ENCODE measurements around the gene DPP4.
A peak's percentile ranks its signal among the peaks of the same experiment; 100 is the strongest.

Gene DPP4

DNA sequence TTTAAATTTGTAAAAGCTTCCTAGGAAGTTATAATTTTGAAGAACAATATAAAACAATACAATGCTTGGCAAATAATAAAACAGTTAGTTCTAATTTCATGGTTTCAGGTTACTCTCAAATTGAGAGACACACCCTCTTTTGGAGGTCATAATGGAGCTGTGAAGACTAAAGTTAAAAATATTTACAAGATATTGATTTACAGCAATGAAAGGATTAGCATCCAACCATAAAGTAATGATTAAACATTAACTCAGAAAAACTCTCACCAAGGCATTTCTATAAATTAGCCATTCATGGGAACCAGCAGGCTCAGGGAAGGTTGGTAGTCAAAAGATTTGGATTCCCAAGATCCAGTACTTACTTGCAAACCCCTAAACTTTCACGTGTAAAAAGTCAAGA, 6.4 kb downstream of the DPP4 start:
- H3K4ac ChIP-seq (ENCODE audit: low read depth in 1 of 2, low read length in 2 of 2): no peak overlapping the region
- H3K4me3 ChIP-seq (ENCODE audit: insufficient read depth in 1 of 2, low read depth in 1 of 2, low read length in 2 of 2): peak overlapping the region in 1 of 2 experiments; percentile 91
- no peak overlapping the region for H3K23ac ChIP-seq (ENCODE audit: low read length in 2 of 2)
- H2BK120ac ChIP-seq (ENCODE audit: low read depth, low read length): no peak overlapping the region
- no peaks in the 10 kb centered on the region for H3K27me3 ChIP-seq (ENCODE audit: control insufficient read depth in 1 of 2, insufficient read depth in 1 of 2, low read length in 2 of 2)
- H2AK5ac ChIP-seq (ENCODE audit: low read length, severe bottlenecking): no peak overlapping the region
- no peak for DNase-seq
- no peak overlapping the region for H2BK5ac ChIP-seq (ENCODE audit: low read depth, low read length, poor library complexity, severe bottlenecking)
- H3K4me2 ChIP-seq (ENCODE audit: low read length, poor library complexity, severe bottlenecking): no peak overlapping the region
- H3K14ac ChIP-seq (ENCODE audit: low read length in 2 of 2): no peak overlapping the region
- H4K8ac ChIP-seq (ENCODE audit: low read length): no peak overlapping the region
- no CpG with 5 or more reads among the region's 1 CpG for WGBS
- H3K9me3 ChIP-seq (ENCODE audit: control insufficient read depth, low read length): no peaks in the 10 kb centered on the region
- no peak overlapping the region for H3K18ac ChIP-seq (ENCODE audit: low read depth in 1 of 2, low read length in 2 of 2)
- peaks cover 5% of the 10 kb centered on the region for H3K4me1 ChIP-seq (ENCODE audit: control insufficient read depth, insufficient read depth, low read depth, low read length)
- no peak overlapping the region for H2BK12ac ChIP-seq (ENCODE audit: low read length in 2 of 2)
- H2BK15ac ChIP-seq (ENCODE audit: low read depth, poor library complexity, severe bottlenecking): no peak overlapping the region
- H3K9ac ChIP-seq (ENCODE audit: low read length): peak overlapping the region; percentile 9
- no peak overlapping the region for H3K27ac ChIP-seq (ENCODE audit: low read length, poor library complexity, severe bottlenecking)
- peaks cover 3% of the 10 kb centered on the region for H3K79me1 ChIP-seq (replicated peaks; ENCODE audit: low read length, poor library complexity, severe bottlenecking)
- peaks cover 0 to 95% of the 10 kb centered on the region in 2 experiments for H3K36me3 ChIP-seq (ENCODE audit: control insufficient read depth in 1 of 2, insufficient read depth in 2 of 2, low read depth in 1 of 2, low read length in 2 of 2)
- no peak overlapping the region for H4K91ac ChIP-seq (ENCODE audit: low read length)
- H2AFZ ChIP-seq (ENCODE audit: low read depth, low read length): no peak overlapping the region

DNA sequence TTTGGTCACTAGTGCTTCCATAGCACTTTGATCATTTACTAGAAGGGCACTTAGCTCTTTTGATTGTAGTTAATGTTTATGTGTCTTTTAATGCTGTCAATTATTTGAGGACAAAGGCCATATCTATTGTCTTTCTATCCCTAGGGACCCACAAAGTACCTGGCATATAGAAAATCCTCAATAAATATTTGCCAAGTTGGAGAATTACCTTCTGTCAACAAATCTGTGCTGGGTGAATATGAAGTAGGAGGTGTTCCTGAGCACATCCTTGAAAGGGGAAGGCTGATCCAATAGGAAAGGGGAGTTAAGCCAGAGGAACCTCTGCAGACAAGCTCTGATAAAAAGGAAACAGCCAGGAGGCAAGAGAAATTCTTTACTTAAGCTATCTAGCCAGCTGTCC, 8.2 kb downstream of the DPP4 start:
- Histone ChIP-seq H2AFZ (ENCODE audit: low read depth, low read length) (no peak overlapping the region), H3K18ac (ENCODE audit: low read depth in 1 of 2, low read length in 2 of 2) (no peak overlapping the region), H2BK5ac (ENCODE audit: low read depth, low read length, poor library complexity, severe bottlenecking) (no peak overlapping the region), H3K9me3 (ENCODE audit: control insufficient read depth, low read length) (no peaks in the 10 kb centered on the region), H2AK5ac (ENCODE audit: low read length, severe bottlenecking) (peak overlapping the region; percentile 41), H3K27ac (ENCODE audit: low read length, poor library complexity, severe bottlenecking) (no peak overlapping the region), H3K9ac (ENCODE audit: low read length) (no peak overlapping the region), H2BK15ac (ENCODE audit: low read depth, poor library complexity, severe bottlenecking) (no peak overlapping the region), H4K8ac (ENCODE audit: low read length) (no peak overlapping the region), H3K4me2 (ENCODE audit: low read length, poor library complexity, severe bottlenecking) (no peak overlapping the region), H3K4ac (ENCODE audit: low read depth in 1 of 2, low read length in 2 of 2) (no peak overlapping the region), H2BK12ac (ENCODE audit: low read length in 2 of 2) (no peak overlapping the region), H3K79me1 (replicated peaks; ENCODE audit: low read length, poor library complexity, severe bottlenecking) (peaks cover 3% of the 10 kb centered on the region), H4K91ac (ENCODE audit: low read length) (no peak overlapping the region), H3K14ac (ENCODE audit: low read length in 2 of 2) (no peak overlapping the region), H3K23ac (ENCODE audit: low read length in 2 of 2) (no peak overlapping the region), H2BK120ac (ENCODE audit: low read depth, low read length) (no peak overlapping the region), H3K27me3 (ENCODE audit: control insufficient read depth in 1 of 2, insufficient read depth in 1 of 2, low read length in 2 of 2) (no peaks in the 10 kb centered on the region), H3K4me1 (ENCODE audit: control insufficient read depth, insufficient read depth, low read depth, low read length) (peaks cover 3% of the 10 kb centered on the region), H3K4me3 (ENCODE audit: insufficient read depth in 1 of 2, low read depth in 1 of 2, low read length in 2 of 2) (no peak overlapping the region), H3K36me3 (ENCODE audit: control insufficient read depth in 1 of 2, insufficient read depth in 2 of 2, low read depth in 1 of 2, low read length in 2 of 2) (peaks cover 0 to 97% of the 10 kb centered on the region in 2 experiments)
- no peak for DNase-seq

DNA sequence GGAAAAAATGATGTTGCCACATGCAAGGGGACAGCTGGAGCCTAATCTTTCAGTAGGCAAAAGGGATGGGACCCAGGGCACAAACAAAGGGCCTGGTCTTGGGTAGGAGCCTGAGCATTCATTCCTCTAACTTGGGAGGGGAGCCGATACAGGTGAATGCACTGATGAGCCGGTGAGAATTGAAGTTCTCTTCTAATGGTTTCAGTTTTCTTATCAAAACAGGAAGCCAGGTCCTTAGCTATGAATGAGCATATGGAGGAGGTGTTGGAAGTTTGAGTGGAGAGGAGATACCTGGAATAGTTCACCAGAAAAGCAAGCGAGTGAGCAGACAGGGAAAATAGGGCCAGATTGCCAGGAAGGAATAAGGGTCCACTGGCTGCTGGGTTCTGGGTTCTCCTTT, 10.1 kb downstream of the DPP4 start:
- Histone ChIP-seq H2BK120ac (ENCODE audit: low read depth, low read length) (no peak overlapping the region), H3K18ac (ENCODE audit: low read depth in 1 of 2, low read length in 2 of 2) (no peak overlapping the region), H3K79me1 (replicated peaks; ENCODE audit: low read length, poor library complexity, severe bottlenecking) (peaks cover 3% of the 10 kb centered on the region), H3K4ac (ENCODE audit: low read depth in 1 of 2, low read length in 2 of 2) (no peak overlapping the region), H2BK15ac (ENCODE audit: low read depth, poor library complexity, severe bottlenecking) (no peak overlapping the region), H4K8ac (ENCODE audit: low read length) (no peak overlapping the region), H3K4me2 (ENCODE audit: low read length, poor library complexity, severe bottlenecking) (no peak overlapping the region), H2BK12ac (ENCODE audit: low read length in 2 of 2) (no peak overlapping the region), H3K23ac (ENCODE audit: low read length in 2 of 2) (no peak overlapping the region), H3K4me3 (ENCODE audit: insufficient read depth in 1 of 2, low read depth in 1 of 2, low read length in 2 of 2) (no peak overlapping the region), H4K91ac (ENCODE audit: low read length) (no peak overlapping the region), H3K36me3 (ENCODE audit: control insufficient read depth in 1 of 2, insufficient read depth in 2 of 2, low read depth in 1 of 2, low read length in 2 of 2) (peaks cover 0 to 95% of the 10 kb centered on the region in 2 experiments), H2AK5ac (ENCODE audit: low read length, severe bottlenecking) (no peak overlapping the region), H3K14ac (ENCODE audit: low read length in 2 of 2) (no peak overlapping the region), H3K27ac (ENCODE audit: low read length, poor library complexity, severe bottlenecking) (no peak overlapping the region), H2BK5ac (ENCODE audit: low read depth, low read length, poor library complexity, severe bottlenecking) (no peak overlapping the region), H3K9me3 (ENCODE audit: control insufficient read depth, low read length) (no peaks in the 10 kb centered on the region), H3K9ac (ENCODE audit: low read length) (no peak overlapping the region), H2AFZ (ENCODE audit: low read depth, low read length) (no peak overlapping the region), H3K27me3 (ENCODE audit: control insufficient read depth in 1 of 2, insufficient read depth in 1 of 2, low read length in 2 of 2) (no peaks in the 10 kb centered on the region), H3K4me1 (ENCODE audit: control insufficient read depth, insufficient read depth, low read depth, low read length) (peaks cover 3% of the 10 kb centered on the region)
- WGBS: 90% methylated on average over 2 of the region's 3 CpGs
- DNase-seq: no peak

DNA sequence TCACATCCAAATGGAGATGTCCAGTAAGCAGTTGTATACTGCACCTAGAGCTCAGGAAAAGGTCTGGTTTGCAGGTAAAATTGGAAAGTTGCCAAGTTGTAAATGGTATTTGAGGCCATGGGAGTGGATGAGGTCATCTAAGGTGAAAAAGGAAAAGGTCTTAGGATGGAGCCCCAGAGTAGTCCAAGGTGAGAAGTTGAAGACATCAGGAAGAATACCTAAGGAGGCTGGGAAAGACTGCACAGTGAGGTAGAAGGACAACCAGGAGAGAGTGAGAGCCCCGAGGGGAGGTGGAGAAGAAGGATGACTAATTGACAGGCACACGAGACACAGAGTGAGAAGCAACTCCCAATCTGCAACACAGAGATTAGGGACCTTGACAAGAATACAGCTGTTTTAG, 10.7 kb downstream of the DPP4 start:
- Histone ChIP-seq H3K36me3 (ENCODE audit: control insufficient read depth in 1 of 2, insufficient read depth in 2 of 2, low read depth in 1 of 2, low read length in 2 of 2) (peaks cover 0 to 95% of the 10 kb centered on the region in 2 experiments), H2BK5ac (ENCODE audit: low read depth, low read length, poor library complexity, severe bottlenecking) (no peak overlapping the region), H3K4me2 (ENCODE audit: low read length, poor library complexity, severe bottlenecking) (no peak overlapping the region), H2AK5ac (ENCODE audit: low read length, severe bottlenecking) (peak overlapping the region; percentile 76), H3K27ac (ENCODE audit: low read length, poor library complexity, severe bottlenecking) (no peak overlapping the region), H3K9me3 (ENCODE audit: control insufficient read depth, low read length) (no peaks in the 10 kb centered on the region), H4K91ac (ENCODE audit: low read length) (no peak overlapping the region), H3K79me1 (replicated peaks; ENCODE audit: low read length, poor library complexity, severe bottlenecking) (peaks cover 3% of the 10 kb centered on the region), H3K4me3 (ENCODE audit: insufficient read depth in 1 of 2, low read depth in 1 of 2, low read length in 2 of 2) (no peak overlapping the region), H2BK12ac (ENCODE audit: low read length in 2 of 2) (no peak overlapping the region), H3K18ac (ENCODE audit: low read depth in 1 of 2, low read length in 2 of 2) (no peak overlapping the region), H3K4me1 (ENCODE audit: control insufficient read depth, insufficient read depth, low read depth, low read length) (peaks cover 2% of the 10 kb centered on the region), H3K9ac (ENCODE audit: low read length) (no peak overlapping the region), H2BK15ac (ENCODE audit: low read depth, poor library complexity, severe bottlenecking) (no peak overlapping the region), H3K4ac (ENCODE audit: low read depth in 1 of 2, low read length in 2 of 2) (no peak overlapping the region), H3K14ac (ENCODE audit: low read length in 2 of 2) (no peak overlapping the region), H3K27me3 (ENCODE audit: control insufficient read depth in 1 of 2, insufficient read depth in 1 of 2, low read length in 2 of 2) (no peaks in the 10 kb centered on the region), H2BK120ac (ENCODE audit: low read depth, low read length) (no peak overlapping the region), H2AFZ (ENCODE audit: low read depth, low read length) (no peak overlapping the region), H4K8ac (ENCODE audit: low read length) (no peak overlapping the region), H3K23ac (ENCODE audit: low read length in 2 of 2) (no peak overlapping the region)
- DNase-seq: no peak
- WGBS: 63% methylated on average over 2 of the region's 2 CpGs
